Effector memory CD8-positive, alpha-beta T cell (primary cell): ENCODE data around the gene GNA14.
"Not testable (repeated sequence)": the region's sequence is repeated elsewhere in the genome, so short reads cannot be mapped to it uniquely, and the experiment has no call there.

ENCODE experiments used
- ATAC-seq: fragments of 150-1000 bp; cut with Tn5 transposase; replicated peaks from 2 replicates; pipeline ENCODE4 v1.10.0; 2021; ENCODE audit warnings: mild to moderate bottlenecking, moderate library complexity
- DNase-seq, 3 experiments: peaks; one replicate each; pipeline ENCODE4 v3.0.0; 2021
- H3K27ac Mint-ChIP-seq, 2 donors: one replicate each; pipeline ENCODE4 v1.8.0; 2022; ENCODE audit warnings: mild to moderate bottlenecking in 2 of 2, mixed read lengths in 2 of 2, moderate library complexity in 2 of 2
- H3K27me3 Mint-ChIP-seq, 2 donors: one replicate each; pipeline ENCODE4 v1.8.0; 2022; ENCODE audit warnings: mixed read lengths in 2 of 2
- H3K36me3 Mint-ChIP-seq: one replicate; pipeline ENCODE4 v1.8.0; 2022; ENCODE audit warnings: mild to moderate bottlenecking, moderate library complexity, mixed read lengths; ENCODE audit not compliant: insufficient read depth
- H3K4me1 Mint-ChIP-seq, 2 donors: one replicate each; pipeline ENCODE4 v1.8.0; 2022; ENCODE audit warnings: low read depth in 2 of 2, mixed read lengths in 2 of 2
- H3K4me3 Mint-ChIP-seq, 2 donors: one replicate each; pipeline ENCODE4 v1.8.0; 2022; ENCODE audit warnings: mild to moderate bottlenecking in 2 of 2, mixed read lengths in 2 of 2, moderate library complexity in 2 of 2
- H3K9me3 Mint-ChIP-seq, 2 donors: one replicate each; pipeline ENCODE4 v1.8.0; 2022; ENCODE audit warnings: mixed read lengths in 2 of 2

Gene GNA14

GRCh38 chr9:77497322-77498198, 150.6 kb downstream of the GNA14 start:
- Mint-ChIP-seq H3K4me1 (no peaks in the 10 kb centered on the region), H3K27ac (no peak overlapping the region), H3K27me3 (peaks cover 4 to 32% of the 10 kb centered on the region in 2 donors)

GRCh38 chr9:77495834-77496671, 152.1 kb downstream of the GNA14 start:
- Mint-ChIP-seq H3K27ac (no peak overlapping the region), H3K4me1 (no peaks in the 10 kb centered on the region), H3K9me3 (no peaks in the 10 kb centered on the region), H3K27me3 (peaks cover 0 to 21% of the 10 kb centered on the region in 2 donors), H3K4me3 (no peak overlapping the region), H3K36me3 (no peaks in the 10 kb centered on the region)
- DNase-seq (no peak), ATAC-seq (no peak)

More at GRCh38 chr9:77497322-77498198, 150.6 kb downstream of the GNA14 start:
- no peak overlapping the region for H3K4me3 Mint-ChIP-seq
- no peaks in the 10 kb centered on the region for H3K9me3 Mint-ChIP-seq
- ATAC-seq (no peak), DNase-seq (no peak)
- H3K36me3 Mint-ChIP-seq: no peaks in the 10 kb centered on the region

GRCh38 chr9:77490279-77490678, 157.8 kb downstream of the GNA14 start:
- not testable (repeated sequence) for DNase-seq, H3K36me3 Mint-ChIP-seq, H3K4me1 Mint-ChIP-seq, H3K4me3 Mint-ChIP-seq, H3K27ac Mint-ChIP-seq, ATAC-seq, H3K9me3 Mint-ChIP-seq
- peaks cover 18 to 25% of the 10 kb centered on the region in 2 donors for H3K27me3 Mint-ChIP-seq

GRCh38 chr9:77489405-77490163, 158.5 kb downstream of the GNA14 start:
- Mint-ChIP-seq H3K27me3 (peaks cover 18 to 30% of the 10 kb centered on the region in 2 donors), H3K4me3 (peak overlapping the region; percentile 41 to 53), H3K27ac (peak overlapping the region in 1 of 2 donors; percentile 30)
- ATAC-seq, H3K4me1 Mint-ChIP-seq, H3K36me3 Mint-ChIP-seq, DNase-seq, H3K9me3 Mint-ChIP-seq: not testable (repeated sequence)

- peak overlapping the region; percentile 41 to 53 for H3K4me3 Mint-ChIP-seq
- peak overlapping the region in 1 of 2 donors; percentile 30 for H3K27ac Mint-ChIP-seq
- DNase-seq: no peak
- no peak for ATAC-seq
- H3K4me1 Mint-ChIP-seq: peaks cover 0 to 8% of the 10 kb centered on the region in 2 donors
- peaks cover 0 to 3% of the 10 kb centered on the region in 2 donors for H3K9me3 Mint-ChIP-seq
- no peaks in the 10 kb centered on the region for H3K36me3 Mint-ChIP-seq
- peaks cover 27 to 36% of the 10 kb centered on the region in 2 donors for H3K27me3 Mint-ChIP-seq
These were observed 159.5 kb downstream of the GNA14 start for GRCh38 chr9:77488439-77489126.

- no peak for ATAC-seq
- H3K4me3 Mint-ChIP-seq: no peak overlapping the region
These were observed 161.2 kb downstream of the GNA14 start for GRCh38 chr9:77486968-77487367.

GRCh38 chr9:77486463-77486862, 161.7 kb downstream of the GNA14 start:
- no peak for ATAC-seq
- no peak for DNase-seq
- Mint-ChIP-seq H3K27ac (no peak overlapping the region), H3K36me3 (no peaks in the 10 kb centered on the region), H3K27me3 (peaks cover 47 to 48% of the 10 kb centered on the region in 2 donors), H3K4me3 (no peak overlapping the region), H3K4me1 (peaks cover 0 to 8% of the 10 kb centered on the region in 2 donors), H3K9me3 (peaks cover 0 to 3% of the 10 kb centered on the region in 2 donors)

More at GRCh38 chr9:77486968-77487367, 161.2 kb downstream of the GNA14 start:
- no peak overlapping the region for H3K27ac Mint-ChIP-seq
- peaks cover 0 to 3% of the 10 kb centered on the region in 2 donors for H3K9me3 Mint-ChIP-seq
- peaks cover 0 to 8% of the 10 kb centered on the region in 2 donors for H3K4me1 Mint-ChIP-seq
- H3K36me3 Mint-ChIP-seq: no peaks in the 10 kb centered on the region
- no peak for DNase-seq
- peaks cover 43 to 47% of the 10 kb centered on the region in 2 donors for H3K27me3 Mint-ChIP-seq

GRCh38 chr9:77475641-77476473, 172.3 kb downstream of the GNA14 start:
- Mint-ChIP-seq H3K27ac (peak overlapping the region; percentile 86 to 91), H3K4me1 (peaks cover 12% of the 10 kb centered on the region in 2 donors), H3K4me3 (peak overlapping the region in 1 of 2 donors; percentile 56), H3K27me3 (no peaks in the 10 kb centered on the region), H3K36me3 (no peaks in the 10 kb centered on the region), H3K9me3 (no peaks in the 10 kb centered on the region)
- ATAC-seq (peak; percentile 94), DNase-seq (no peak)

GRCh38 chr9:77474936-77475335, 173.2 kb downstream of the GNA14 start:
- DNase-seq (no peak), ATAC-seq (no peak)
- H3K27me3 Mint-ChIP-seq: no peaks in the 10 kb centered on the region
- H3K4me1 Mint-ChIP-seq: peaks cover 12% of the 10 kb centered on the region in 2 donors
- no peaks in the 10 kb centered on the region for H3K9me3 Mint-ChIP-seq
- H3K27ac Mint-ChIP-seq: peak overlapping the region; percentile 86 to 91
- H3K36me3 Mint-ChIP-seq: no peaks in the 10 kb centered on the region
- no peak overlapping the region for H3K4me3 Mint-ChIP-seq

- ATAC-seq (no peak), DNase-seq (no peak)
- Mint-ChIP-seq H3K27ac (no peak overlapping the region), H3K4me3 (no peak overlapping the region), H3K4me1 (peaks cover 12% of the 10 kb centered on the region in 2 donors), H3K27me3 (peaks cover 3 to 6% of the 10 kb centered on the region in 2 donors), H3K36me3 (no peaks in the 10 kb centered on the region), H3K9me3 (no peaks in the 10 kb centered on the region)
These were observed 175.5 kb downstream of the GNA14 start for GRCh38 chr9:77472646-77473045.

- no peaks in the 10 kb centered on the region for H3K36me3 Mint-ChIP-seq
- no peak overlapping the region for H3K27ac Mint-ChIP-seq
- H3K4me3 Mint-ChIP-seq: no peak overlapping the region
- H3K4me1 Mint-ChIP-seq: peaks cover 11 to 12% of the 10 kb centered on the region in 2 donors
- ATAC-seq (no peak), DNase-seq (no peak)
- H3K27me3 Mint-ChIP-seq: peaks cover 8 to 10% of the 10 kb centered on the region in 2 donors
- H3K9me3 Mint-ChIP-seq: no peaks in the 10 kb centered on the region
These were observed 176.6 kb downstream of the GNA14 start for GRCh38 chr9:77471572-77471971.
